ENCODE data around the gene TRMT11. TPM values are rescaled to one million over a fixed set of nuclear protein-coding genes. Genes with fewer than 3 reads are reported as not detected.
A peak's percentile ranks its signal among the peaks of the same experiment; 100 is the strongest.
"Not testable (repeated sequence)": the region's sequence is repeated elsewhere in the genome, so short reads cannot be mapped to it uniquely, and the experiment has no call there.

TRMT11 gene
- total RNA-seq, 3 donors from 2014 or later = 20.7 to 22.7 (median 21.5) TPM

GRCh38 chr6:125966569-125966968 lies 19.8 kb upstream of the TRMT11 start:
- Histone ChIP-seq H3K4me3 (no peak overlapping the region), H3K9me3 (no peaks in the 10 kb centered on the region), H3K36me3 (ENCODE audit: low read depth) (no peaks in the 10 kb centered on the region), H3K4me1 (ENCODE audit: low read depth) (no peaks in the 10 kb centered on the region)
- no peak for DNase-seq
- no peak for ATAC-seq
- intact Hi-C loops (cut with DNase I, micrococcal nuclease) = no loop called here
- no peak for TF ChIP-seq CTCF (IDR thresholded peaks at IDR 0.05)

DNA sequence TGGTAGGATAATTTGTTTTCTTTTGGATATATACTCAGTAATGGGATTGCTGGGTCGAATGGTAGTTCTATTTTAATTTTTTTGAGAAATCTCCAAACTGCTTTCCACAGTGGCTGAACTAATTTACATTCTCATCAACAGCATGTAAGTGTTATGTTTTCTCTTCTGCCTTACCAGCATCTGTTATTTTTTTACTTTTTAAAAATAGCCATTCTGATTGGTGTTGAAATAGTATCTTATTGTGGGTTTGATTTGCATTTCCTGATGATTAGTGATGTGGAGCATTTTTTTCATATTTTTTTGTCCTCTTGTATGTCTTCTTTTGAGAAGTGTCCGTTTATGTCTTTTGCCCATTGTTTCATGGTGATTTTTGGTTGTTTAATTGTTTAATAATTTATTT lies 17.8 kb upstream of the TRMT11 start:
- Histone ChIP-seq H3K36me3 (ENCODE audit: low read depth) (no peaks in the 10 kb centered on the region), H3K4me3 (no peak overlapping the region), H3K9me3 (no peaks in the 10 kb centered on the region), H3K4me1 (ENCODE audit: low read depth) (no peaks in the 10 kb centered on the region)
- intact Hi-C loops (cut with DNase I, micrococcal nuclease) = no loop called here
- ATAC-seq (no peak), DNase-seq (no peak)
- no peak for TF ChIP-seq CTCF (IDR thresholded peaks at IDR 0.05)

GRCh38 chr6:125970760-125971159 lies 15.6 kb upstream of the TRMT11 start:
- intact Hi-C loops (cut with DNase I, micrococcal nuclease) = loop anchor here in 1 of 2 donors (5.0 kb wide), 1 partner anchor 113 kb away; no protein-coding TSS in a partner anchor

DNA sequence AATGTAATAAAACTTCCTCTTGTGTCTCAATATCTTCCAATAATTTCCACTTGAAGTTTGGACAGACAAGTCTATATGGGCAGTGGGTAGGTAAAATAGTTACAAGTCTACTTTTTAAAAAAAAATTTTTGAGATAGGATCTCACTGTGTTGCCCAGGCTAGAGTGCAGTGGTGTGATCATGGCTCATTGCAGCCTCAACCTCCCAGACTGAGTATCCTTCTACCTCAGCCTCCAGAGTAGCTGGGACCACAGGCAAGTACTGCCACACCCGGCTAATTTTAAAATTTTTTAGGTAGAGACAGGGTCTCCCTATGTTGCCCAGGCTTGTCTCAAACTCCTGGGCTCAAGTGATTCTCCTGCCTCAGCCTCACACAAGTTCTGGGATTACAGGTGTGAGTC lies 13.9 kb upstream of the TRMT11 start:
- not testable (repeated sequence) for H3K9me3 ChIP-seq; H3K4me3 ChIP-seq; ATAC-seq; H3K36me3 ChIP-seq (ENCODE audit: low read depth); DNase-seq; H3K4me1 ChIP-seq (ENCODE audit: low read depth)
- intact Hi-C loops (cut with DNase I, micrococcal nuclease) = loop anchor here in 1 of 2 donors (5.0 kb wide), 1 partner anchor 115 kb away; no protein-coding TSS in a partner anchor

More at GRCh38 chr6:125970760-125971159, 15.6 kb upstream of the TRMT11 start:
- ATAC-seq (no peak), DNase-seq (no peak)
- H3K4me1 ChIP-seq (ENCODE audit: low read depth) = no peaks in the 10 kb centered on the region
- no peak overlapping the region for H3K4me3 ChIP-seq
- no peaks in the 10 kb centered on the region for H3K9me3 ChIP-seq
- no peaks in the 10 kb centered on the region for H3K36me3 ChIP-seq (ENCODE audit: low read depth)
- TF ChIP-seq CTCF (IDR thresholded peaks at IDR 0.05) = no peak

DNA sequence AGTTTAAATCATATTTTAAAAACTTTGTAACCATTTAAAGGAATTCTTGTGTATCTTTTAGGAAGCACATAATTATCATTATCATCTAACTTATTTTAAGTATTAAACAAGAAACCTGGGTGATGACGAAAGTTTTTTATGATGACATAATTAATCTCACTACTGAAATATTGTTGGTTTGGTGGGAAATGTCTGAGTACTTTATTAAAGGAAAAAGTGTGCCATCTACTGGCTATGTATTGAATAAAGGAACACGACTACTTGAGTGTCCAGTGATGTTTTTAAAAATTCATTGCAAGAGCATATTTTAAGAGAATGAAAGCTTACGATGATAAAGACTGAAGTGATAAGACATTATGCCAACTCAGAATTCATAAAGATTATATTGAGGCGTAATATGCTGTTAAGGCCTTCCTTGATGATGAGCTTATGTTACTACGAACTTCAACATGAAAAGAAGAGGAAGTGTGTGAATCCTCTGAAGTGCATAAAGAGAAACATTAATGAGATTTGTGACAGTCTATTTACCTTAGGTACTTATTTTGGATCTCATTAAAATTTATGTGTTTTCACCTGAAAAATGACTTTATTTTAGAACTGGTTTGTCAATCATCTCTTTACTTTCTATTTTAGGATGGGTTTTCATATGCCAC lies 12.0 kb upstream of the TRMT11 start:
- ATAC-seq = peak; percentile 47
- H3K4me1 ChIP-seq (ENCODE audit: low read depth) = no peaks in the 10 kb centered on the region
- H3K4me3 ChIP-seq = no peak overlapping the region
- DNase-seq = no peak
- H3K9me3 ChIP-seq = no peaks in the 10 kb centered on the region
- TF ChIP-seq CTCF (IDR thresholded peaks at IDR 0.05) = peak; percentile 34
- no peaks in the 10 kb centered on the region for H3K36me3 ChIP-seq (ENCODE audit: low read depth)
- intact Hi-C loops (cut with DNase I, micrococcal nuclease) = loop anchor here in 1 of 2 donors (5.0 kb wide), 1 partner anchor 117 kb away; no protein-coding TSS in a partner anchor

- intact Hi-C loops (cut with DNase I, micrococcal nuclease) = no loop called here
- ATAC-seq (peak; percentile 54), DNase-seq (no peak)
- H3K9me3 ChIP-seq = no peaks in the 10 kb centered on the region
- no peak for TF ChIP-seq CTCF (IDR thresholded peaks at IDR 0.05)
- H3K4me3 ChIP-seq = no peak overlapping the region
- no peaks in the 10 kb centered on the region for H3K36me3 ChIP-seq (ENCODE audit: low read depth)
- no peaks in the 10 kb centered on the region for H3K4me1 ChIP-seq (ENCODE audit: low read depth)
These were observed 7.2 kb upstream of the TRMT11 start for GRCh38 chr6:125979101-125979500.
